ENCODE measurements around the gene ZNF337.
"Not testable (repeated sequence)": the region's sequence is repeated elsewhere in the genome, so short reads cannot be mapped to it uniquely, and the experiment has no call there.

The ZNF337 gene

GRCh38 chr20:25692499-25692898, 4.2 kb downstream of the ZNF337 start:
- DNase-seq (ENCODE audit: low read depth) = no peak

DNA sequence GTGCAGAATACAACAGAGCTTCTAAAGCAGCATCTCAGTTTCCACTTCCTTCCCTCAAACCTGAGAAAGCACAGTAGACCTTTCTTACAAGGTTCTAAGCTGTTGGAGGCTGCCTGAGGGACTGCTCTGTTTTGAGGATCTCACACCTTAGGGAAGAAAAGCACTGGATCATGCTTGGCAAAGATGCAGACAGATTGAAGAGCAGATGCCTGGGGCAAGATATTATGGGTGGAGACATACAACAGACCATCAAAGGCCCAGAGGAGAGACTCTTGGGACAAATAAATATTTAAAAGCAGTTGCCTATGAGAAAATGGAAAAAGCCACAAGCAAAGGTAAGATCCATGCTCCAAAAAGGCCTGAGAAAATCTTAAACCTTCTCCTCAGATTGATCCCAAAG, 6.2 kb downstream of the ZNF337 start:
- no peak for DNase-seq (ENCODE audit: low read depth)

- no peak for DNase-seq (ENCODE audit: low read depth)
Observed at GRCh38 chr20:25686081-25687067, 10.3 kb downstream of the ZNF337 start.

- no peak for DNase-seq (ENCODE audit: low read depth)
Observed at GRCh38 chr20:25685276-25686080, 11.2 kb downstream of the ZNF337 start.

GRCh38 chr20:25683826-25684225, 12.8 kb downstream of the ZNF337 start:
- not testable (repeated sequence) for DNase-seq (ENCODE audit: low read depth)

- no peak for DNase-seq (ENCODE audit: low read depth)
Observed at GRCh38 chr20:25683050-25683449, 13.6 kb downstream of the ZNF337 start.

GRCh38 chr20:25676164-25676809, 20.4 kb downstream of the ZNF337 start:
- no peak for DNase-seq (ENCODE audit: low read depth)

DNA sequence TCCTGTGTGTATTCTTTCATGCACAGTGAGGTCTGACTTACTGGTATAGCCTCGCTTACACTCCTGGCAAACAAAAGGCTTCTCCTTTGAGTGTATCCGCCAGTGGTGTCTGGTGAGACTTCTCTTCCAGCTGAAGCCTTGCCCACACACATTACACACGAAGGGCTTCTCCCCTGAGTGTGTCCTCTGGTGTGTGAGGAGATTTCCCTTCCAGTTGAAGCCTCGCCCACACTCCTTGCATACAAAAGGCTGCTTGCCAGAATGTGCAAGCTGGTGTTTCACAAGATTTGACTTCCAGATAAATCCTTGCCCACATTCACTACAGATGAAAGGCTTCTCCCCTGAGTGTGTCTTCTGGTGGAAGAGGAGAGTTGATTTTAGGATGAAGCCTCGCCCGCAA, 21.5 kb downstream of the ZNF337 start:
- DNase-seq (ENCODE audit: low read depth) = no peak

GRCh38 chr20:25672659-25673235, 23.9 kb downstream of the ZNF337 start:
- no peak for DNase-seq (ENCODE audit: low read depth)

- DNase-seq (ENCODE audit: low read depth) = no peak
Observed at GRCh38 chr20:25669826-25670422, 26.7 kb downstream of the ZNF337 start.

DNA sequence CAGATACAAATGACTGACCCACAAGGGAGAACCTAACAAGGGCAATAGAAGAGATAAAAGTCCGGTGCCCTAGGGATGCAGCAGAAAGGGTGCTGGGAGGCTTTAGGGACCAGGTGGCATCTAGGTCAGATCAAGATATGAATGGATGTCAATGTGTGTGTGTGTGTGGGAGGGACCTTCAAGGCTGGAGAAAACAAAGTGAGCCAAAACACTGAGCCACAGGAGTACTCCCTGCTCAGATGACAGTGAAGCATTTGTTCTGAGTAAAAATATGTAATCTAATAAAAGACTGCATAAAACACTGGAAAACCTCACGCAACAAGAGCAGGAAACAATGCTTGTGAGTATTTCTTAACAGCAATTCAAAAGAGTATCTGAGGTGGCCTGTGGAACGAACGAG, 28.2 kb downstream of the ZNF337 start:
- DNase-seq (ENCODE audit: low read depth) = no peak

GRCh38 chr20:25659999-25660398, 36.7 kb downstream of the ZNF337 start:
- DNase-seq (ENCODE audit: low read depth) = no peak

GRCh38 chr20:25654487-25654886, 42.2 kb downstream of the ZNF337 start:
- no peak for DNase-seq (ENCODE audit: low read depth)

GRCh38 chr20:25652866-25653265, 43.8 kb downstream of the ZNF337 start:
- not testable (repeated sequence) for DNase-seq (ENCODE audit: low read depth)

DNA sequence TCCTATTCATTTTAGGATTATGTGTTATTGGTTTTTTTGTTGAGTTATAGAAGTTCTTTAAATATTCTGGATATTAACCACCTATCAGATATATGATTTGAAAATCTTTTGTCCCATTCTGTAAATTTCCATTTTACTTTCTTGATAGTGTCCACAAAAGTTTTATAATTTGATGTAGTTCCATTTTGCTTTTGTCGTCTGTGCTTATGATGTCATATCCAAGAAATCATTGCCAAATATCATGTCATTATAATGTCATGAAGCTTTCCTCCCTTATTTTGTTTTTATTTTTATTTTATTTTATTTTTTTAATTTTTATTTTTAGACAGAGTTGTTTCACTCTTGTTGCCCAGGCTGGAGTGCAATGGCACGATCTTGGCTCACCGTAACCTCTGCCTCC, 51.8 kb downstream of the ZNF337 start:
- DNase-seq (ENCODE audit: low read depth) = no peak

GRCh38 chr20:25643716-25644115, 52.9 kb downstream of the ZNF337 start:
- DNase-seq (ENCODE audit: low read depth) = no peak

GRCh38 chr20:25637247-25637646, 59.4 kb downstream of the ZNF337 start:
- DNase-seq (ENCODE audit: low read depth) = no peak

- DNase-seq (ENCODE audit: low read depth) = no peak
Observed at GRCh38 chr20:25632940-25633790, 63.5 kb downstream of the ZNF337 start.

GRCh38 chr20:25630615-25631014, 66.0 kb downstream of the ZNF337 start:
- not testable (repeated sequence) for DNase-seq (ENCODE audit: low read depth)

- DNase-seq (ENCODE audit: low read depth) = no peak
Observed at GRCh38 chr20:25629816-25630499, 66.7 kb downstream of the ZNF337 start.

Data from CMK (cell line).